Activated CD4-positive, CD25-positive, alpha-beta regulatory T cell (primary cell): ENCODE results near the gene LENG8.
"Not testable (repeated sequence)": the region's sequence is repeated elsewhere in the genome, so short reads cannot be mapped to it uniquely, and the experiment has no call there.

Experiments used
- DNase-seq, 4 experiments: peaks; one replicate each; lab custom pipeline; 2025; lab: John Stamatoyannopoulos, UW

Gene LENG8

DNA sequence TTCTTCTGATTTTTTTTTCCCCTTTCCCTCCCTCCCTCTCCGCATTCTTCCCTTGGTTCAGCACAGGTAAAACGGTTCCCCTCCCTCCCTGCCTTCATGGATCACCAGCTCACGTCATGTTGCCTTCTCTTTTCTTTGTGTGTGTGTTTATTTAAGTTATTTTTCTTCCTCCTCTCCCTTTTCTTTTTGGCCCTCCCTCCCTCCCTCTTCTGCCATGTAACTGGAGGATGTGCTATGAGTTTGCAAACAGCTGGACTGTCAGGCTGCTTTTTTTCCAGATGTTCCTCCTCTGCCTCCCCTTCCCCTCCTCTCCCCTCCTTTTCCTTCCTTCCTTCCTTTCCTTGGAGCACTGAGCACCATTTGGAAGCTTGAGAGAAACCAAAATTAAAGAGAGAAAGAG is 12.6 kb downstream of the LENG8 start:
- no peak for DNase-seq

DNA sequence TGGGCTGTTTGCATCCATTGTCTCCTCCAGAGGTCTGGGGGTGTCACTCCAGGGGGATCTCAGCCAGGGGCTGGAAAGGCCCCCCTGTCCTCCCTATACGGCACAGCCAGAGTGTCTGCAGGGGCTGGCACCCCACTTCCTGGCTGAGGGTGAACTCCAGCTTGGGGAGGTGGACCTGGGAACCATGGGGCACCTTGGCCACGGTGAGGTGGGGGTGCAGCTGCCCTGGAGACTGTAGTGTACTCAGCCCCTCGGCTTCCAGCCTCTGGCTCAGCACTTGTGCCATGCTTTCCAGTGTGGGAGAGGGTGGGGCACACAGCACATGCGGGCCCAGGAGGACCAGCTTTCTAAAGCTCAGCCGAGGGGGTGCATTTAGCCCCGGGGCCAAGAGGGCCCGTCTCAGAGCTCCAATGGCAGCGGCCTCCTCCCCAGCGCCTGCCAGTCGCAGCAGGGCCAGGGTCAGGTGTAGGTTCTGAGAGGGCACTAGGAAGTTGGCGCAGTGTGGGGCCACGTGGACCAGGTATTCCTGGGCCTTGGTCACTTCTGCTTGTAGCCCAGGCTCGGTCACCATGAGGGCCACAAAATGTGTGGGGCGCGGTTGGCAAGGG is 13.2 kb downstream of the LENG8 start:
- no peak for DNase-seq

DNA sequence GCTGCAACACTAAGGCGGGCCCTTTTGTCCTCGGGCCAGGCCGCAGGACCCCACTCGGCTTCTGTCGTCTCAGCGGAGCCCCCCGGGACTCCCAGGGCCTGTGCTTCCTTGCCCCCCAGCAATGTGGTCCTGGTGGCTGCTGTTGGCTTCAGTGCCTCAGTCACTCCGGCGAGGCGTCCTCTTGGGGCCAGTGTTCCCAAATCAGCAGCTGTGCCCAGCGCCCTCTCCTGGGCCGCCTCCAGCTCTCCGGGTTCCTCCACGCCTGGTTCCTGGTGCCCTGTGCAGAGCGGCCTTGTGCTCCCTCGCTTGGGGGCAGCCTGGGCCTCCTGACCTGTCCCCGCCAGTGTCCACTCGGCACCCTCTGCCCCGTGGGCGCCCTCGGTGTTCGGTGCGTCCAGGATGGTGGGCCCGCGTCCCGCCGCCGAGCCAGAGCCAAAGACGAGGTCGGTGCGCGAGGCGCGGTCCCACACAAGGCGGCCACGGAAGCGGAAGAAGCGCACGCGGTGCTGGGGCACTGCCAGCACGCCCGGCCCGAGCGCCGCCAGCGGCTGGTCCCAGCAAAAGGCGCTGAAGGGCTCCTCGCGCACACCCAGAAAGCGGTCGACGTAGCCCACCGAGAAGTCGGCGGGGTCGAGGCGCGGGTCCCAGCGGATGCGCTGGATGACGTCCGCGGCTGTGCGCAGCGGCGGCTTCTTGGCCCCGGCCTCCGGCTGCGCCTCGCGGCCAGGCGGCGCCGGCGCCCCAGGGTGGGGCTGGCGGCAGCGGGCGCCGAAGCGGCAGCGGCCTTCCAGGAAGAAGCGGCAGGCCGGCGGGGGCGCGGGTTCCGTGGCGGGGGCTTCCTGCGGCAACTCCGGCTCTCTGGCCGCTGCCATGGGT is 13.9 kb downstream of the LENG8 start:
- DNase-seq, result peak in 3 of 4 experiments; percentile 28 to 57 (median 52)

DNA sequence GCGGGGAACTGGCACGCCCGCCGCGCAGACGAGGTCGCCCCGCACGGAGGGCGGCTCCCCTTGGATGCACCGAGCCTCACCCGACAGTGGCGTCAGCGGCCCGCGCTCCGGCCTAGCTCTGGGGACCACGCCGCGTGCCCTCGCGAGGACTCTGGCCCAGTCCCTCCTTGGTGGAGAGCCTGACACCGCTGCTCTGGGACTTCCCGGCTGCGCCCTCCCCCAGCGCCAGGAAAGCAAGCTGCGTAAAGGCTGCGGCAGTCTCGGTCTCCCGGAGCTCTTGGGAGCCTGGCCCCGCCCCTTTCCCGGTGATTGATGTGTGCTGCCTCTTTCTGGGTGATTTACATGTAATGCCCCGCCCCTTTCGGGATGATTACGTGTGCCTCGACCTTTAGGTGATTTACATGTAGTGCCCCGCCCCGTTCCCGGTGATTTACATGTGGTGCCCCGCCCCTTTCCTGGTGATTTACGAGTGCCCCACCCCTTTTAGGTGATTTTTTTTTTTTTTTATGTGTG is 14.6 kb downstream of the LENG8 start, which contains the start of gene LENG9:
TSS of gene LENG9 (minus strand) at position 248 of the 513 bp plus-strand sequence. CDS start 252 bp downstream, outside the sequence.
- DNase-seq, result peak; percentile 83 to 91 (median 86)

DNA sequence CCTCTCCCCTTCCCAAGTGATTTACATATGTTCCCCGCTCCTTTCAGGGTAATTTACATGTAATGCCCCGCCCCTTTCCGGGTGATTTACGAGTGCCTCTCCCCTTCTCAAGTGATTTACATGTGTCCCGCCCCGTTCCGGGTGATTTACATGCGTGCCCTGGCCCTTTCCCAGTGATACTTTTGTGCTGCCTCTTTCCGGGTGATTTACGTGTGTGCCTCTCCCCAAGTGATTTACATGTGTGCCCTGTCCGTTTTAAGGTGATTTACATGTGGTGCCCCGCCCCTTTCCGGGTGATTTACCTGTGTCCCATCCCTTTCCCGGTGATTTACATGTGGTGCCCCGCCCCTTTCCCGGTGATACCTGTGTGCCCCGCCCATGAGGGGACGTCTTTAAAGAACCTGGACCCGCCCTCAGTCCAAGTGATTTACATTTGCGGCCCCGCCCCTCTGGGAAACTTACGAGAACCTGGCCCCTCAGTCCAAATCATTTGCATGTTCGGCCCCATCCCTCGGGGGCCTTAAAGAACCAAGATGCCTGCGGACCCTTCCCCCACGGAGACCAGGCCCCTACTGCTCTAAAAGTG is 15.1 kb downstream of the LENG8 start:
- peak; percentile 76 to 87 (median 82) for DNase-seq

DNA sequence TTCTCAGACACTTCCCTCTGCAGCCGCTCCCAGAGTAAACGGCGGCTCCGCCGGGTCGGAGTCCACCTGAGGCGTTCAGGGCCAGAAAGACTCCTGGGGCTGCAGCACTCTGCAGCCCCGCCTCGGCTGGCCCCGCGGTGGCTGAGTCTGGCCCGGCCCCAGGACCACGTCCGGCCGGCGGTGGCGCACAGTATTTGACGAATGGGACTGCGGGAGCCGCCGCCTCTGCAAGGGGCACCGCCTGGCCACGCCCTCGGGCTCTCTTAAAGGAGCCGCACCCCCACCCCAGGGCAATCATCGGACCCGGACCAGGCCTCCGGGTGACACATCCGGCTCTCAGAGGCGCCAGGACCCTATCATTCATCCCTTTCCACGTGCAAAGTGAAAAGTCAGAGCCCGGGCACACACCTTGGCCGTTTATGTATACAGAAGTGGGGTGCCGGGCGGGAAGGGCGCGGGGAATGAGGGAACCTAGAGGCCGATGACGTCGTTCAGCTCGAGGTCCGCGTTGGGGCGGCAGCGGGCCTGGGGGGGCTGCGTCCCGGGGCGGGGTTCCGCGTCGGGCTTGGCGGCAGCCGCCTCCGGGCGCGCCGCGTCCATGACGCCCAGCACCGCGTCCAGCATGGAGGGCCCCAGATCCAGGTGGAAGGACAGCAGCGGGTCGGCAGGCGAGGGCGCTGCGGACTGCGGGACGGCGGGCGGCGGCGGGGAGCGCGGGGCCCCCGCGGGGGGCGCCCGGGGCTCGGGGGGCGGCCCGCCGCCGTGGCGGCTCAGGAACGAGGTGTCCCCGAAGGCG is 15.8 kb downstream of the LENG8 start:
- DNase-seq, result peak; percentile 50 to 63 (median 52)

DNA sequence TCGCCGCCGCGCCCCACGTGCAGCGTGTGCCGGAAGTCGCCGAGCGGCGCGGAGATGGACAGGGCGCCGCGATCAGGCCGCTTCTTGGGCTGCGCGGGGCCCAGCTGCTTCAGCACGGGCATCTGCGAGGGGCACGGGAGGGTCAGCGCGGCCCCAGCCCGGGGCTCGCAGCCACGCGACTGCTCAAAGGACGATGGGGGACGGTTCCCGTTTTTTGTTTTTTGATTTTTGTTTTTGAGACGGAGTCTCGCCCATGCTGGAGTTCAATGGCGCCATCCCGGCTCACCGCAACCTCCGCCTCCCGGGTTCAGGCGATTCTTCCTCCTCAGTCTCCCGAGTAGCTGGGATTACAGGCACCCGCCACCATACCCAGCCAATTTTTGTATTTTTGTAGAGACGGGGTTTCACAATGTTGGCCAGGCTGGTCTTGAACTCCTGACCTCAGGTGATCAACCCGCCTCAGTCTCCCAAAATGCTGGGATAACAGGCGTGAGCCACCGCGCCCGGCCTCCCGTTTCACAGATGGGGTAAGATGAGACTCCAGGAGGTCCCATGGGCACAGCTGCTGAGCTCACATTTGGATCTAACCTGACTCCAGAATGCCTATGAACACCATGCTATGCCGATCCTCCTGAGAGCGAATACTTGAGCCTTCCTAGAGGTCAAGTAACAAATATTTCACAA is 16.6 kb downstream of the LENG8 start:
- no peak for DNase-seq

DNA sequence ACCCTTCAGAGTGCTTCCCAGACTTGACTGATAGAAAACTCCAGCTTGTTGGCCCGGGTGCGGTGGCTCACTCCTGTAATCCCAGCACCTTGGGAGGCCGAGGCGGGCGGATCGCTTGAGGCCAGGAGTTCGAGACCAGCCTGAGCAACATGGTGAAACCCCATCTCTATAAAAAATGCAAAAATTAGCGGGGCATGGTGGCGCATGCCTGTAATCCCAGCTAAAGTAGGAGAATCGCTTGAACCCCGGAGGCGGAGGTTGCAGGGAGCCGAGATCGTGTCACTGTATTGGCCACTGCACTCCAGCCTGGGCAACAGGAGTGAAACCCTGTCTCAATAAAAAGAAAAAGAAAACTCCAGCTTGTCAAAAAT is 17.1 kb downstream of the LENG8 start:
- not testable (repeated sequence) for DNase-seq

DNA sequence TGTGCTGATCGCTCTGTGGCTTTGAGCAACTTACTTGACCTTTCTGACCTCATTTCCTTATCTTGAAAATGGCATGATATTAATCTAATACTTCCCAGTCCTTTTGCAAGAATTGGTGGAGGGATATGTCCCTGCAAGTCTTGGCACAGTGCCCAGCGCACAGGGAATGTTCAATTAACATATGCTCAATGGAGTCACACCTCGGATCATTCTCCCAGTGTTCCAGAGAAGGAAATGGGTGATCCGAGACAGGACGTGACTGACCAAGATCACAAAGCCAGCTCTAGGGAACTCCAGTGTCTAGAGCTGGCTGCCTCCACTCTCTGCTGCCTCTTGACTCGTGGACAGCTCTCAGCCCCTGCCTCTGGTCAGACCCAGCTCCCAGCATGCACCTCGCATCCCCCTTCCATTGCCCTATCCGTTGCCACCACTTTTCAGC is 20.5 kb downstream of the LENG8 start:
- DNase-seq, result no peak

DNA sequence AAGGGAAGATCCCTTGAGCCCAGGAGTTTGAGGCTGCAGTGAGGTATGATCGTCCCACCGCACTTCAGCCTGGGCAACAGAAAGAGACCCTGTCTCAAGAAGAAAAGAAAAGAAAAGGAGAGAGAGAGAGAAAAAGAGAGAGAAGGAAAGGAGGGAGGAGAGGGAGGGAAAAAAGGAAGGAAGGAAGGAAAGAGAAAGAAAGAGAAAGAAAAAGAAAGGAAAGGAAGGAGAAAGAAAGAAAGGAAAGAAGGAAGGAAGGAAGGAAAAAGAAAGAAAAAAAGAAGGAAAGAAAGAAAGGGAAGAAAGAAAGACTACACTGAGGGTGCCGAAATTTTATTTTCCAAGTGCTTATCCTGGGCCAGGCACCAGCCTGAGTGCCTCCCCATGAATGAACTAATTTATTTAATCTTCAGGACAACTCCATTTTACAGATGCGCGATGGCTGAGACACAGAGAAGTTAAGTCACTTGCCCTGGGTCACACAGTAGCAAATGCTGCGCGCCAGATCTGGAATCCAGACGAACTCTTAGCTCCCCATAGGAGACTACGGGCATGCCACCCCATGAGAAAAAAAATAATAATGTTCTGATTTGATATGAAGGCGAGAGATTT is 21.4 kb downstream of the LENG8 start:
- DNase-seq, result no peak

DNA sequence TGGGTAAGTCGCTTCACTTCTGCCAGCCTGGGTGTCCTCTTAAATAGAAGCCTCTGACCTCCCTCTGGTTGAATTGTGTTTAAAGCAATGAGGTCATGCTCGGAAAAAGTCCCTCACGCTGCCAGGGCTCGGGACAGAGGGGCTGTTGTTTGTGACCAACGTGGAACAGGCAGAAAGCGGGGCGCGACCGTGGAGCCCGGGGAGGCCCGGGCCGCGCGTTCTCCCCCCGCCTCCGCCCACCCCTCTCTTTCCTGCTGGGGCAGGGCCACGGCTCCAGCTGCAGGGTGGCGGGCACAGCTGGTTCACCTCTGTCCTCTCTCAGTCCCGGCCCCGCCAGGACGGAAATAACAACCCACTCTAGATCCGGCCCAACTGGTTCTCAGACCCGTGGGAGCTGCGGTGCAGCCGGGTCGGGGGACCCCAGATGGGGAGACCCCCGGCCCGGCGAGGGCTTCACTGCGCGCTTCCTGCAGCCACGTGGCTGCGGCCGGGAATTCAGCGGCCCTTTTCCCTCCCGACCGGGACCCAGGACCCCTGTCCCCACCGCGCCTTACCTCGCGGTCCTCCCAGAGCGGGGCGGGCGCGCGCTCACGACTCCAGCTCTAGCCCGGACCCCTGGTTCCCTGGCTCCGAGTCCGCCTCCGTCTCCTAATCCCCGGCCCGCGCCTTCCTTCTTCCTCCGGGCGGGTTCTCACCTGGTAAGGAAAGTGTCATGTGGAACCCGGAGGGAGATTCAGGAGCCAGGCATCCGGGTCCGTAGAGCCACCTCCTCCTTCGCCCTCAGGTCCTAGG is 22.2 kb downstream of the LENG8 start:
- no peak for DNase-seq

DNA sequence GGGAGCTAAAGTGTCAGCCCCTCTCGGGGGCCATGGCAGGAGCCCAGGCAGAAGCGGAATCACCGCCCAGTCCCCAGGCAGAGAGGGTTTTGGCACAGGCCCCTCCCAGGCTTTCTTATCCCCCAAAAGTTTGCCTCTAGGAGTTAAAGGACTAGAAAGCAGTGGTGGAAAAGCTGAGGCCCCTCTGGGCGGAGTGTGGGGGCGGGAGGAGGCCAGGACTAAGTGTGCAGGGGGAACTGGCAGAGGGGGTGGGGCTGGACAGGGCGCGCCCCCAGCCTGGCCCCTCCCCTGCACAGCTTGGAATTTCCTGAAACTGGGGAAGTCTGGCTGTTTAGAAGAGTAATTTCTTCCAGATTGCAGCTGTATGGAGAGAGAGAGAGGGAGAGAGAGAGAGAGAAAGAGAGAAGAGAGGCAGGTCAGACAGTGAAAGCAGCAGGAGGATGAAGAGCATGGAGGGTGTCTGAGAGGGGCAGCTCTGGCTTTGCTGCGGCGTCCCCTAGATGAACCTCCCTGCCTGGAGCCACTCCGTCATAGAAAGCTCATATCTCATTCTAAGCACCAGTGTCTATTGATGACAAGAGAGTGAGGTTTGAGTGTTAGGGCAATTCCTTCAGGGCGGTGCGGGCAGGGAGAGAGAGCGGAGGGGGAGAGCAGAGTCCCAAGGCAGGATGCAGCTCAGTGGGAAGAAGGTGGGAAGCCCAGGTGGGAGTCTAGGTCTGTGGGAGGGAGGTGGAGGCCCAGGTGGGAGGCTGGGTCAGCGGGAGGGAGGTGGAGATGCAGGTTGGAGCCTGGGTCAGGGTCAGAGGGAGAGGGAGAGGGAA is 24.3 kb downstream of the LENG8 start, which contains the start of gene CDC42EP5:
TSS of gene CDC42EP5 (minus strand) at position 226 of the 821 bp plus-strand sequence. CDS start 7,749 bp downstream, outside the sequence.
- DNase-seq, result no peak

DNA sequence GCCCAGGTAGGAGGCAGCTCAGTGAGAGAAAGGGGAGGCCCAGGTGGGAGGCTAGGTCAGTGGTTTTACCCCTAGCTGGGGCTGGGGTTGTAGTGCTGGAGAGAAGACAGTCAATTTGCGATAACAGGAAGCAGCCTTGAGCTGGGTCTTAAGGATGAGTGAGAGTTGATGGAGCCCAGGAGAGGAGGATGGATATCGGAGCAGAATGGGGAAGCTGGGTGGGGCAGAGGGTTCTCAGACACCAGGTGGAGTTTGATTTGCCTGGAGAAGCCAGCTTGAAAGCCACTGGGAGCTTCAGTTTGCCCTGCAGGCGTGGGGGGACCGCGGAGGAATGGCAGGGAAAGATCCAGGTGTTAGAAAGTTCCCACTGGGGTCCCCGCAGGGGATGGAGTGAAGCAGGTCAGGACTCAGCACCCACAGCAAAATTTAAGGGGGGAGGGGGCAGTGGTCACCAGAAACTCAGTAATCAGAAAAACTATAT is 24.9 kb downstream of the LENG8 start:
- DNase-seq, result no peak

DNA sequence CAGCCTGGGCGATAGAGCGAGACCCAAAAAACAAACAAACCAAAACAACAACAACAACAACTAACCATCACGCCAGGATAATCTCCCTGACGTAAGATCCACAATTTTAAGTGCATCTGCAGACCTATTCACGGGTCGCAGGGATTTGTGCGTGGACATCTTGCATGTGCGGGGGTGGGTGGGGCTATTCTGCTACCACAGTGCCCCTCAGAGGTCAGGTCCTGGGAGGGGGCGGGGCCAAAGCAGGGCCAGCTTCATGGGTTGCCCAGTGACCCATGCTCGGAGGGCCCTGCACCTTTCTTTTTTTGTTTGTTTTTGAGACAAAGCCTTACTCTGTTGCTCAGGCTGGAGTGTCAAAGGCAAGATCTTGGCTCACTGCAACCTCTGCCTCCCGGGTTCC is 26.7 kb downstream of the LENG8 start:
- DNase-seq, result no peak

DNA sequence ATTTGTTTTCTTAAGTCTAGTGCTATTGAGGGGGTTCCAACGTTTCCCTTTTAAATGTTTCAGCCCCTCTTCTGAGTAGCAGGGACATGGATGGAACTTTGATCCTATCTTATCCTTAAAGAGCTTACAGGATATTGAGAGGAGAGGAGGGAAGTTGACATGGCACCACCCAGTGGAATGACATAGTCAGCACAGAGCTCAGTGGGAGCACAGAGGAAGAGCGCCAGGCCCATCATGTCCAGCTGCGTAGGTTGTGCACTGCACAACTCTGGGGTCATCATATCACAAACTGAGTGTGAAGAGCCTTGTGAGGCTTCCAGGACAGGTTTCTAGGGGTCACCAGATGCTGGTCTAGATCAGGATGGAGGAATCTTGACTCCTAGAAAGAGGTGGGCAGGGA is 28.7 kb downstream of the LENG8 start:
- no peak for DNase-seq

DNA sequence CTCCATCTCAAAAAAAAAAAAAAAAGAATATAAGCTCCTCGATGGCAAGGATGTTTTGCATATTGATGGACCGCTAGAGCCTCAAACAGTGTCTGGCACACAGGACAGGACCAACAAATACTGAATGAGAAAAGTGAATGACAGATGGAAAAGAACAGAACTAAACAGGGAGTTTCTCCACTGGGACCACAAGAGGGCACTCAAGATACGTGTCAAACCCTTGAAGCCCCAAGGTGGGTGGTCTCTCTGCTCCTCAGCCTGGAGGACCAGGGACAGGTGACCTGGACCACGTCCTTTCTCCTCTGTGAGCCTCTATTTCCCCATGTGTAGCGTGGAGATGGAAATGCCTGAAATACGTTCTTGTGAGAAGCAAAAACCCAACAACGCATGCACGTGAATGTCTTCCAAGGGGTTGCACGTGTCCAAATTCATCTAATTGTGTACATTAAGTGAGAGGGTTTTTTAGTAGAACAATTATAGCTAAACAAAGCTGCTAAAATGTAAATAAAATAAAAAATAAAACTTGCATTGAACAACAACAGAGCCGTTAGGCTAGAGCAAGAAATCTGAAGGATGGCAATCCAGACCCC is 29.8 kb downstream of the LENG8 start:
- DNase-seq, result no peak

DNA sequence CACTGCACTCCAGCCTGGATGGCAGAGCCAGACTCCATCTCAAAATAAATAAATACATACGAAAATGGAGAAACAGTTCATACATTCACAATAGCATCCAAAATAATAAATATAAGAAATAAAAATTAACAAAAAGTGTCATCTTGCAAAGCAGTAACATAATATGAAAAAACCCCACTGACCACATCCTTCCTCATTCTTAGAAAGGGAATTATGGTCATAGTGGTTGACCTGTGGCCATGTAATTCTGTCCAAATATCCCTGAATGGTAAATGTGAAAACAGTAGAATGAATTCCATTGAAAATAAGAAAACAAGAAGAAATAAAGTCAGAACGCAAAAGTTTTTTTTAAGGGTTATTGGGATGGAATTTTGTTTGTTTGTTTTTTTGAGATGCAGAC is 31.1 kb downstream of the LENG8 start:
- no peak for DNase-seq

DNA sequence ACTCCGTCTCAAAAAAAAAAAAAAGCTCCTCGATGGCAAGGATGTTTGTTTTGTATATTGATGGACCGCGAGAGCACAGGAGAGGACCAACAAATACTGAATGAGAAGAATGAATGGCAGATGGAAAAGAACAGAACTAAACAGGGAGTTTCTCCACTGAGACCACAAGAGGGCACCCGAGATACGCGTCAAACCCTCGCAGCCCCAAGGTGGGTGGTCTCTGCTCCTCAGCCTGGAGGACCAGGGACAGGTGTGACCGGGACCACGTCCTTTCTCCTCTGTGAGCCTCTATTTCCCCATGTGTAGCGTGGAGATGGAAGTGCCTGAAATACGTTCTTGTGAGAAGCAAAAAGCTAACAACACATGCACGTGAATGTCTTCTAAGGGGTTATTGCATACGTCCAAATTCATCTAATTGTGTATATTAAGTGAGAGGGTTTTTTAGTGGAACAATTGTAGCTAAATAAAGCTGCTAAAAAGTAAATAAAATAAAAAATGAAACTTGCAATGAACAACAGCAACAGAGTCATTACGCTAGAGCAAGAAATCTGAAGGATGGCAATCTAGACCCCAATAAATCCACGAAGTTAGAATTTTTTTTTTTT is 32.4 kb downstream of the LENG8 start:
- no peak for DNase-seq
